ENCODE measurements around the gene NCAPH2.
"Not testable (repeated sequence)": the region's sequence is repeated elsewhere in the genome, so short reads cannot be mapped to it uniquely, and the experiment has no call there.

NCAPH2 gene

DNA sequence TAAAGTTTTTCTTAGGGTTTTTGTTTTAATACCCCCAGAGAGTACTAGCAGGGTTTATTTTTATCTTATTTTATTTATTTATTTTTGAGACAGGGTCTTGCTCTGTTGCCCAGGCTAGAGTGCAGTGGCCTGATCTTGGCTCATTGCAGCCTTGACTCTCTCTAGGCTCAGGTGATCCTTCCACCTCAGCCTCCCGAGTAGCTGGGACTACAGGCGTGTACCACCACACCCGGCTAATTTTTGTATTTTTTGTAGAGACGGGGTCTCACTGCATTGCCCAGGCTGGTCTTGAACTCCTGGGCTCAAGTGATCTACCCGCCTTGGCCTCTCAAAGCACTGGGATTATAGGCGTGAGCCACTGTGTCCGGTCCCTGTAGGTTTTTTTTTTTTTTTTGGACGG is 12.2 kb downstream of the NCAPH2 start:
- not testable (repeated sequence) for DNase-seq

DNA sequence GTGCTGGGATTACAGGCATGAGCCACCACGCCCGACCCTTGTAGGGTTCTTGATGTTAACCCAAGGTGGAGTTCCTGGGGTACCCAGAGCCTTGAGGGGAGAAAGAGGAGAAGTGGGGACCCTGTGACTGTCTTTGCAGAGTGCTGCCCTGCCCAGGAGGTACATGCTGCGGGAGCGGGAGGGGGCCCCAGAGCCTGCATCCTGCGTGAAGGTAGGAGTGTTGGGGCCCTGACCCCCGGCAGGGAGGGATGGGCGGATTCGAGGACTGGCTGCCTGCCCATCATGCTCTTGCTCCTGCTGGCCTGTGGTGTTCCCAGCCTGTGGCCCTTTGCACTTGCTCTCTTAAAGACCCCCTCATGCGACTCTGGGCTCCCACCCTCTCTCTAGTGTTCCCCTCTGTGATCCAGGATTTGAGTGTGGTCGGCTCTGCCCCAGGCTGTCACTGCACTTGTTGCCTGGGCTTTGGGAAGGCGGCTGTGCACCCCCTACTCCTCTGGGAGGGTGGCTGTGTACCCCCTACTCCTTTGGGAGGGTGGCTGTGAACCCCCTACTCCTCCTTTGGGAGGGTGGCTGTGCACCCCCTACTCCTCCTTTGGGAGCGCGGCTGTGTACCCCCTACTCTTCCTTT is 12.9 kb downstream of the NCAPH2 start:
- no peak for DNase-seq

DNA sequence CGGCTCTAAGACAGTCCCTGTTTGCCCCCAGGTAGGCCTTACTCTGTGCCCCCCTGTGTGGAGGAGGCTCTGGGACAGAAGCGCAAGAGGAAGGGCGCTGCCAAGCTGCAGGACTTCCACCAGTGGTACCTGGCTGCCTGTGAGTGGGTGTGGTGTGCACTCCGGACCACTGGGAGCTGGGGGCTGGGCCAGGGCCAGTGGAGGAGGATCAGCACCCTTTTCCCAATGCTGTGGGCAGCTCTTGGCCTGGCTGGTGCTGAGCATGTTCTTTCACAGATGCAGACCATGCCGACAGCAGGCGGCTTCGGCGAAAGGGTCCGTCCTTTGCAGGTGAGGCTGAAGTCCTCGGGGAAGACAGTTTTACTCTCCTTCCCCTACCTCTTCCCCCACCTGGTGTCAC is 13.7 kb downstream of the NCAPH2 start:
- no peak for DNase-seq

DNA sequence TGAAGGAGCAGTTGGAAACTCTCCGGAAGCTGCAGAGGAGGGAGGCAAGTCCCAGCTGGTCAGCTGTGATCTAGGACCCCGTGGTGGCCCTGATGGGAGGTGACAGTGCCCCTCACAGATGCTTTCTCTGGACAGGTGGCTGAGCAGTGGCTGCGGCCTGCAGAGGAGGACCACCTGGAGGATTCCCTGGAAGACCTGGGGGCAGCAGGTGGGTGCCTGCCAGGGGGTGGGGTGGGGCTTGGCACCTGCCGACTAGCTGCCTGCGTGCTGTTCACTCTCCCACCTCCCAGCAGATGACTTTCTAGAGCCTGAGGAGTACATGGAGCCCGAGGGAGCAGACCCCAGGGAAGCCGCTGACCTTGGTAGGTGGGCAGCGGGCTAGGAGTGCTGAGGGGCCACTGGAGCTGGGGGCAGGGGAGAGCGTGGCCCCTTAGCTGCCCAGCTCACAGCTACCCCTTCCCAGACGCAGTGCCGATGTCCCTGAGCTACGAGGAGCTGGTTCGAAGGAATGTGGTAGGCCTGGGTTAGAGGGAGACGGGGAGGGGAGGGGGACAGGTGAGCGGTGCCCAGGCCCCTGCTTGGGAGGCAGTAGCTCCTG is 14.3 kb downstream of the NCAPH2 start:
- DNase-seq: no peak

DNA sequence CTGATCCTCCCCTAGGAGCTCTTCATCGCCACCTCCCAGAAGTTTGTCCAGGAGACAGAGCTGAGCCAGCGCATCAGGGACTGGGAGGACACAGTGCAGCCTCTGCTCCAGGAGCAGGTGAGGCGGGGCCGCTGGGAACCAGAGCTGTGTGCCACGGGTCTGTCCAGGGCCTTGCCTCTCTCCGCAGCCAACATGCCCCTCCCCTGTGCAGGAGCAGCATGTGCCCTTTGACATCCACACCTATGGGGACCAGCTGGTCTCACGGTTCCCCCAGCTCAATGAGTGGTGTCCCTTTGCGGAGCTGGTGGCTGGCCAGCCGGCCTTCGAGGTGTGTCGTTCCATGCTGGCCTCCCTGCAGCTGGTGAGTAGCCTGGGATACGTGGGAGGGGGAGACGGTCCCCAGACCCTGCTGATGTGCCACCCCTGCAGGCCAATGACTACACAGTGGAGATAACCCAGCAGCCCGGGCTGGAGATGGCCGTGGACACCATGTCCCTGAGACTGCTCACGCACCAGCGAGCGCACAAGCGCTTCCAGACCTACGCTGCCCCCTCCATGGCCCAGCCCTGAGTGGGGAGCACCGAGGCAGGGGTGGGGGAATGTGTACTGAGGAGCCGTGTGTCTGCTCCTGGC is 14.9 kb downstream of the NCAPH2 start:
- no peak for DNase-seq

DNA sequence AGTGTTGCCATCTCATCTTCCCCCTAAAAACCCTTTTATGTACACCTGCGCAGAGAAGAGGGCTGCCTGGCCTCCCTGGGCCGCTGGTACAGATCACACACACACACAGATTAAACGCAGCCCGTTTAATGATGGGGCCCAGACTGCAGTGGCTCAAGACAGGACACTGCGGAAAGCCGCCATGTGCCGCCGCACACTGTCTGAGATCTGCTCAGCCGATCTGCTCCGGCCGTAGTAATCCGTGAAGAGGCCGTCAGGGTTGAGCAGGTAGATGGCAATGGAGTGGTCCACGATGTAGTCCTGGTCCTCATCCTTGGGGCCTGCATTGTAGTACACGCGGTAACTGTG is 15.4 kb downstream of the NCAPH2 start:
- no peak for DNase-seq

DNA sequence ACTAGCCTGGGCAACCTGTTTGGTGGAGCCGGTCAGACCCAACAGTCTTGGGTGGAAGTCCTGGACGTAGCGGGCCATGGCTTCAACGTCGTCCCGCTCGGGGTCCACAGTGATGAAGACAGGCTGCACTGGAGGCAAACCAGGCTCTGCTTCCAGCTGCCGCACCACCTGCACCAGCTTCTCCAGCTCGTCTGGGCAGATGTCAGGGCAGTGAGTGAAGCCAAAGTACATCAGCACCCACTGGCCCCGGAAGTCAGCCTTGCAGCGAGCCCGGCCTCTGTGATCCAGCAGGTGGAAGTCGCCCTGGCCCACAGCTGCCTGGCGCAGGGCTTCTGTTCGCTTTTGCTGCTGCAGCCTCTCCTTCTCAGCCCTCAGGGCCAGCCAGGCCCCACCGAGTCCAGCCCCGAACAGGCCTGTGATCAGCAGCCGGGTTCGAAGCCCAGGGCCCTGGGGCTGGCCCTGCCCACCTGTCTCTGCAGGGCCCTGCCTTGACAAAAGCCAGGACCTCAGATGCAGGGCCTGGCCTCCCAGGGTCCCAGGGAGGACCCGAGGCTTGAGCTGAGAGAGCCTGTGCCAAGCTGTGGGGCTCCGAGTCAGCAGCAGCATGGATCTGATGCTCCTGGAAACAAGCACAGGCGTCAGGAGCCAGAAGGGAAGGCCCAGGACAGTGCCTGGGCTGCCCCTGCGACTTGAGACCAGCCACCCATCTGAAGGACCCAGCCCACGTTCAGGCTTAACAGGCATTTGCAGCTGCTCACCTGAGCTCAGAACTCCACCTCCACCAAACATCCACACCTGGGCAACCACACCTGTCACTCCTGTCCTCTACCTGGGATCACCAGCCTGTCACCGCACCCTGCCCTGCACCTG is 16.0 kb downstream of the NCAPH2 start:
- no peak for DNase-seq

DNA sequence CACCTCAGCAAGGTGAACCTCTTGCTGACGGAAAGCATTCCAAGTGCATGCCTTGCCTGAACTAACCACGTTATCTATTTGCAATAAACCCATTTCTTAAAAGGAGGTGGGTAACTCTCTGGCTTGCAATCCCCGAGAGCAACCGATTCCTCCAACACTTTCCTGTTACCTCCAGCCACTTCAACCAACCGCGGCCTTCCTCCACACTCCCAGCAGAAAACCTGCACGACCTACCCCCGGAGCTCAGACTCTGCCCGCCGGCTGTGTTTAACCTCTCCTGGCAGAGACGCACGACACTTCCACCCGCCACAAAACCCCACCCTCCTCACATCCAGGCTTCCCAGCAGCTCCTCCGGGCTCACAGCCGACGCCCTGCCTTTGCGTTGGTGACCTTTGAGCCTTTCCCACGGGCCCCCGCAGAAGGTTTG is 16.7 kb downstream of the NCAPH2 start:
- no peak for DNase-seq

DNA sequence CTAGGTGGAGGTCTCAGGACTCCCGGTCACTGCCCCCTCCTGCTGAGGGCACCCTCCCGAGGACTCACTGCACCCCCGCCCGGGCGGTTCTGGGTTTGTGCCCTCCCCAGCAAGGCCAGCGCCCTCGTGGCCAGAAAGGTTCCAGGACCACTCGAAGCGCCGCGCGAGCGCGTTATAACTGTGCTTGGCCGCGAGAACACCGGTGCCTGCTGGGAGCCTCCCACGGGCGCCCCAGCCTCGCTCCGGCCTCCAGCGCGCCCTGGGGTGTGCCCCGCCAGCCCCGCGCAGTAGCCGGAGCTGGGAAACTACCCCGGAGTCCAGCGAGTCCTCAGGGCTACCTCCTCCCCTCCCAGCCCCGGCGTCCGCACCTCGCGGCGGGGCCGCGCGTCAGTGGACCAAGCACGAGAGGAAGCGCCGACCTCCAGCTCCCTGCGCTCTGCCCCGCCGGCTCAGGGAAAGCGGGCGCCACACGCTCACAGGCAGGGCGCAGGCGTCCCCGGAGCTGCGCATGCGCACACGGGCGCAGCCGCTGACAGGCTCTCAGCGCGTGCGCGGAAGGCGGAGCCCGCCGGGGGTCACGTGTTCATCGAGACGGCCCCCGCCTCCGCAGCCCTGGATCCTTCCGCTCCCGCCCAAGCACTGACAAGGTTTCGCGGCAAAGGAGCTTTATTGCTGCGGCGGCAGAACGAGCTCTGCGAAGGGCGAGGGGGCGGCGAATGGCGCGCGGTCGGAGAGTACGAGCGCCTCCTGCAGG is 17.3 kb downstream of the NCAPH2 start, which contains the start of gene SCO2:
Gene SCO2 (minus strand): TSS at position 495 of the 754 bp plus-strand sequence. CDS start 1,187 bp downstream, outside the sequence.
- DNase-seq: peak; percentile 96

DNA sequence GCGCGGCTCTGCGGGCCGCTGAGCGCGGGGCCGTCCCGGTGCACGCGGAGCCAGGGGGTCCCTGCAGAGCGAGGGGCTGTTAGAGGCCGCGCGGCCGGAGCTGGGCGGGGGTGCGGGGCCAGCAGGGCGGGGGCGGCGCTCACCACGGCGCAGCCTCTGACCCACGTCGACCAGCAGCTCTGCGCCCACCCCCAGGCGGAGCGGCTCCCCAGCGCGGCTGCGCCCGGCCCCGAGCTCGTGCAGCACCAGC is 17.8 kb downstream of the NCAPH2 start:
- no peak for DNase-seq

DNA sequence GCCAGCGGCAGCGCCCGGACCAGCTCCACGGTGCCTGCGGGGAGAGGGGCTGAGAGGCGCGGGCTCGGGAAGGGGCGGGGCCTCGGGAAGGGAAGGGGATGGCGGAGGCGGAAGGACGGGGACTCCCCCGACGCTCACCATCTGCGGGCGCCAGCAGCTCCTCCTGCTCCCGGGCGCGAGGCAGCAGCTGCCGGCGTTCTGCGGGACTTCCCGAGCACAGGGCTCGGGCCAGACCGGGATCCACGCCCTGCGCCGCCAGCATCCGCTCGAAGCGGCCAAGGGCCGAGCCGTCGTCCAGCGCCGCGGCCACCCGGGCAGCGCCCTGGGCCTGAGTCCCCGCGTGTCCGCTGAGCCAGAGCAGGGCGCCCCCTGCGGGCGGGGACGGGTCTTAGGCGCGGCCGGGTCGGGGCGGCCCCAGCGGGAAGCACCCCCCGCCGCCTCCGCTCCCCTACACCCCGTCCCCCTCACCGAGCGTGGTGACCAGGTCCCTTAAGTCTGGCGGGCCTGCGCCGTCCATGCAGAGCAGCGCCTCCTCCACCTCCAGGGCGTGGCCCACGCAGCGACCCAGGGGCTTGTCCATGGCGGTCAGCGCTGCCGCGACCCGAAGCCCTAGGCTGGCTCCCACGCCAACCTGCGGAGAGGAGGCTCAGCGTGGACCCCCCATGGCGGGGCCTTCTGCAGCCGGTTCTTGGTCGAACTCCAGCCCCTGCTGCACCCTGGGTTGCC is 18.2 kb downstream of the NCAPH2 start:
- DNase-seq: peak; percentile 74

DNA sequence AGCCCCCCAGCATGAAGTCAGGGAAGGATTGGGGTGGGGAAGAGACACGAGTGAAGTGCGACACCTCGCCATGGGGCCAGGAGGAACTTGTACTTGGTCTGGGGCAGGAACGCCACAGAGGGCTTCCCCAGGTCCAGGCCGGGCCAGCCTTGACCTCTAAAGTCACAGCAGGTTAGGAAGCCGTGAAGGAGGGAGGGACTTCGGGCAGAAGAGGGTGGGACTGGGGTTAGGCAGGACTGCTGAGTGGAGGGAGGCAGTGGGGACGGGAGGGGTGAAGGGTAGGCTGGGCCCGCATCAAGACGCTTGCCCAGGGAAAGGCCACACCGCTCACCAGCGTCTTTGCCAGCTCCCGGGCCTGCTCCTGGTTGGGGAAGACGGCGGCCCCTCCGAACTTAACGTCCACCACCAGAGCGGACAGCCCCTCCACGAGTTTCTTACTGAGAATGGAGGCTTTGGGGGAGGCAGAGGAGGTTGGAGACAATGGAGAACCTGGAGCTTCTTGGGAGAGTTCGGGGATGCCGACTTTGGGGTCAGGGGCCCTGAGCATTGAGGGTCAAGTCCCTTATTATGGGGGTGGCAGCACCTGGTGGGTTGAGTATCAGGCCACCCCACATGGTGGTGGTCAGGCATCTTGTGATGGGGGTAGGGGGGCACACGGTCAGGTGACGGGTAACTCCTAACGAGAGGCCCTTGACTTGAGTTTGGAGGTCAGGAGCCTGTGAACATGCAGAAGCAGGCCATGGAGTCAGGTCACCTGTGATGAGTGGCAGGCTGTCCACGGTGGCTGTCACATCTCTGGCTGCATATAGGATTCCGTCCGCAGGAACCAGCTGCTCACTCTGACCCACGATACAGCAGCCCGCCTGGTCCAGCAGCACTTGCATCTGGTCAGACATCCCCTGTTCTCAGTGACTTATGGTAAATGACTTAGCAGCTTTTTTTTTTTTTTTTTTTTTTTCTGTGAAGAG is 19.1 kb downstream of the NCAPH2 start:
- DNase-seq: no peak

DNA sequence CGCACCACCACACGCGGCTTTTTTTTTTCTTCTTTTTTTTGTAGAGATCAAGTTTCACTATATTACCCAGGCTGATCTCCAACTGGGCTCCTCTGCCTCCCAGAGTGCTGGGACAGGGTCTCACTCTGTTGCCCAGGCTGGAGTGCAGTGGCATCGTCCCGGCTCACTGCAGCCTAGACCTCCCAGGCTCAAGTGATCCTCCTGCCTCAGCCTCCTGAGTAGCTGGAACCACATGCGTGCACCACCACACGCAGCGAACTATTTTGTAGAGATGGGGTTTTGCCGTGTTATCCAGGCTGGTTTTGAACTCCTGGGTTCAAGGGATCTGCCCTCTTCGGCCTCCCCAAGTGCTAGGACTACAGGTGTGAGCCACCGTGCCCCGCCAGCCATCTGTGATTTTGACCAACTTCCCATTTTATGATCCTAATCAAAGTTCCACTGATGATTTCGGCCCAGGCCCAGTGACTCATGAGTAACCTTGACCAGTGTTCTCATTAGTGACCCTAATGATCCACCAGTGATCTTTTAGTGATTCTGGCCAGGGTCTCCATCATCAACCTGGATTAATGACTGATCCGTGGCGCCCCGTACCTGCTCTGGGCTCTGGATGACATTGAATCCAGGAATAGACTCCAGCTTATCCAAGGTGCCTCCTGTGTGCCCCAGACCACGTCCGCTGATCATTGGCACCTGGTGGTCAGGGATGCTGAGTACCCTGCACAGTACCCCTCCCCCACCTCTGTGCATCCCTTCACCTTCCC is 20.1 kb downstream of the NCAPH2 start:
- no peak for DNase-seq

DNA sequence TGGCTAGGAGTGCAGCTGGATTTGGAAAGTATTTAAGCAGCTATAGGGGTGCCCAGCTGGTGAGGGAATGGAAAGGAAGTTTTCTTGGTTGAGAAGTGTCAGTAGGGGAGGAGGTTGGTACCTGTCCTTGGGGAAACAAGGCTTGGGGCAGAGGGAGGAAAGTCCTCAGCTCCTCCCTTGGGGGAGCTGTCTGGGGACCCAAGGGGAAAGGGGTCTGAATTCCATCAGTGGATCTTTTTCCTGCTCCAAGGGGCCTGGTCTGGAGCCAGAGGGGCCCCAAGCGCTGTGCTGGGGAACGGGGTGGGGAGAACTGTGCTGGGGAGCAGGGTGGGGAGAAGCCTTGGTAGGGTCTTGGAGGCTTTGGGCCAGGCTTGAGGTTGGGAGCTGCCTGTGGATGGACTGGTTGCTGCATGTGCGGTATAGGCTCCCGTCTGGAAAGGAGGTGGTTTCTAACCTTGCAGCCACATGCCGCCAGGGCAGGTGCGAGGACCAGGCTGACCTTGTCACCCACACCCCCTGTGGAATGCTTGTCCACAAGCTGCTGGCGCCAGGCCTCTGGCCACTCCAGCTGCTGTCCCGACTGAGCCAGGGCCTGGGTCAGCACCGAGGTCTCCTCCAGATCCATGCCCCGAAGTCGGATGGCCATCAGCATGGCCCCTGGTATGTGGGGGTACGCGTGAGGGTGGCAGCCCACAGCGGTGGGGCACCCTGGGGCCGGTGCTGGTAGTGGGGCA is 20.8 kb downstream of the NCAPH2 start:
- DNase-seq: no peak

DNA sequence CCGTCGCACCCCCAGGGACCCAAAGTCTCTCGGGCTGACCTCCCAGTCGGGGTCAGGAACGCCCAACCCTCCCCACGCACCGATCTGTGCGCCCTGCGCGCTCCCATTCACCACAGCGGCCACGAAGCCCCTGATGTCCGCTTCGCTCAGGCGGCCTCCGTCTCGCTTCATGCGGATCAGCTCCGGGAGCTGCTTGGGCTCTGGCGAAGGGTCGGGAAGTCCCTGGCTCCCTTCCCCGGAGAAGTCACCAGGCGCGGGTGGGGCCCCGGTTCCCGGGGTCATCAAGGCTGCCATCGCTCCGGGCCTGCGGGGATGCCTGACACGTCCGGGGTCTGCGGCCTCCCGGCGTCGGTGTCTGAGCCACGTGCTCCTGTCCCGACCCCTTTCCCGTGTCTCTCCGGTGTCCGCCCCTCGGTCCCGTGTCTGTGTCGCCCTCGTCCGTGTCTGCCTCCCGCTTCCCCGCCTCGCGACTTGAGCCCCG is 21.4 kb downstream of the NCAPH2 start:
- DNase-seq: no peak

DNA sequence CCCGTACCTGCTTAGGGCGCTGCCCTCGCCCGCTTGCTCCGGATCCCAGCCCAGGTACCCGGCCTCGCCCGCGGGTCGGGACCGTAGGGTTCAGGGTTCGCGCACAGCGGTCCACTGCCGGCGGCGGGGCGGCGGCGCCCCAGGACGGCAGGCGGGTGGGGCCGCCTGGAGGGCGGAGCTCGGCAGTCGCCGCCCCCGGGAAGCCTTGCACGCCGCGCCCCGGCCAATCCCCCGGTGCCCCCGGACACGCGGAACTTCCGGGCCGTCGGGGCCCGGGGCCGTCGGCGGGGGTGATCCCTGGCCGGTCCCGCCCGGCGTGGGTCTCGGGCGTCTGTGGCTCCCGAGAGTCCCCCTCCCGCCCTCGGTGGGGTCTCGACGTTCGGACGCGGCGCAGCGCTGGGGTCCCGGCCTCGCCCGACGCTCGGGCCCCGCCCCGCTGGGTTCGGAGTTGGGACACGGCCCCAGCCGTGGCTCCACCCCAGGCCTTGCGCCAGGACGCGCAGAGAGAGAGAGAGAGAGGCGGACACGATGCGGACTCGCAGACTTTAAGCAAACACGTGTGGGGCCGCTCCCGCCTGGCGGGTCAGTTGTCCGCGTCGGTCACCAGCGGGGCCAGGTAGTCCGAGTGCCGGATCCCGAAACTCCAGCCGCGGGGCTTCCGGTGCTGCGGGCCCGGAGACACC is 22.0 kb downstream of the NCAPH2 start, which contains the start of gene TYMP:
Gene TYMP (minus strand): TSS at position 116 of the 683 bp plus-strand sequence. CDS start 303 bp downstream, outside the sequence.
- DNase-seq: peak; percentile 52

DNA sequence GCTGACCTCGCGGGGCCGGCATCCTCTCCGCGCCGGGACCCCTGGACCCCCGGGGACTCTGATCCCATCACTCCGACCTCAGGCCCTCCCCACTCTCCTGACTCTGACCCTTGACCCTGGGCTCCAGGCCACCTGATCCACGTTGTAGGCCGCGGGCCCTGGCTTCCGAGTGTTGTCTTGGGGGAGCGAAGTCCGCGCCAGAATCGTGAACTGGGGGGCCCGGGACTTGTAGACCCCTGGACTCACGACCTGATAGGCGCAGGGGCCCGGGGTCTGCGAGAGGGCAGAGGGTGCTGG is 22.5 kb downstream of the NCAPH2 start:
- DNase-seq: no peak

DNA sequence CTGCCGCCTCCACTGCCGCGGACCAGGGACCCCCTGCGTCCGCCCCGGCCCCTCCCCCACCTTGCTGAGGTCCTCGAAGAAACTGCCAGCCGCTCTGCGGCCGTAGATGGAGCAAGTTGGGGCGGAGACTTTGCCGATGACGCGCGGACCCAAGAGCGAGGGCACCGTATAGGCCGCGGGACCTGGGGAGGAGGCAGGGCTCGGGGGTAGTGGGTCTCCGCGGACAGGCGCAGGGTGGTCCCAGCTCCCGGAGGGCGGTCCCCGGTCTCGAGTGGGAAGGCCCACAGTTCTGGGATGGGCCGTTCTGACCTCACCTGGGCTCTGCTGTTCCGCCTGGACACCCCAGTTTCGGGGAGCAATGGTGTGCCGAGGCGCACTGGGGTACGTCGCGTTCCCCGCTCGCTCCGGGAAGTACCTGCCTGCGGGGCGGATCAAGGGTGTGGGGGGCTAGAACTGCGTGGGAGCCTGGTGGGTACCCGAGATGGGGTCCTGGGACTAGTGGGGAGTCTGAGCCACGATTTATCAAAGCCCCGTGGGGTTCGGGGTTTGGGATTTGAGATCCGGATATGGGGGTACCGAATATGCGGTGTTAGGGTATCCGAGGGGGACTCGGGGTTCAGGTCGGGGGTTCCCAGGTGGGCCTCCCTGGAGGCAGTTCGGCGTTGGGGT is 23.0 kb downstream of the NCAPH2 start:
- peak; percentile 64 for DNase-seq

Measured in fibroblast of skin of back (primary cell).